Endothelial cell of umbilical vein (primary cell): ENCODE data around the gene STRIT1. TPM values are rescaled to one million over a fixed set of nuclear protein-coding genes. Genes with fewer than 3 reads are reported as not detected.

ENCODE experiments used
- BruUV-seq: library from RNA; stranded (reverse); fragments of 400-500 nt; replicated peaks from 2 replicates; lab custom pipeline; 2021; lab: Mats Ljungman, UMichigan
- CTCF ChIA-PET: fragments of 300-600, 350-600 bp; sonication (Branson Sonifier 250); formaldehyde crosslinking; loops from one replicate; lab custom pipeline; 2021; ENCODE audit warnings: antibody characterized with exemption, inconsistent platforms; lab: Charles Lee
- POLR2A ChIA-PET: fragments of 300-600, 350-600 bp; sonication (Branson Sonifier 250); formaldehyde crosslinking; loops from one replicate; lab custom pipeline; 2021; ENCODE audit warnings: antibody characterized with exemption, inconsistent platforms; lab: Charles Lee
- DNase-seq: peaks from one replicate; pipeline ENCODE4 v3.0.0-alpha.2; 2011; ENCODE audit warnings: low read depth, low spot score
- FAIRE-seq: peaks from 2 replicates; lab custom pipeline; 2011; peaks lifted over from hg19 to GRCh38; lab: Jason Lieb, UNC
- H2AFZ ChIP-seq: 2 replicates; pipeline ENCODE4 v1.6.0; 2012; ENCODE audit warnings: low read depth, low read length, control low read depth, inconsistent platforms
- H3K27ac ChIP-seq: 2 replicates; pipeline ENCODE4 v1.5.1; 2011; ENCODE audit warnings: low read depth, mild to moderate bottlenecking, control low read depth, low read length, moderate library complexity; ENCODE audit not compliant: insufficient read depth
- H3K27me3 ChIP-seq, 2 experiments: 2 replicates each; pipeline versions ENCODE4 v1.6.0 to v1.6.1; 2011; ENCODE audit warnings: low read length in 2 of 2, mixed read lengths in 1 of 2; ENCODE audit not compliant: control insufficient read depth in 2 of 2, insufficient read depth in 2 of 2
- H3K36me3 ChIP-seq, 2 experiments: 2 replicates in 1 of 2; 3 replicates in 1 of 2; pipeline ENCODE4 v1.5.1; 2011; ENCODE audit warnings: low read length in 2 of 2, mild to moderate bottlenecking in 1 of 2, moderate library complexity in 1 of 2; ENCODE audit not compliant: control insufficient read depth in 2 of 2, insufficient read depth in 2 of 2; ENCODE audit errors: extremely low read depth in 1 of 2
- H3K4me1 ChIP-seq: 3 replicates; pipeline ENCODE4 v1.5.1; 2011; ENCODE audit warnings: mild to moderate bottlenecking, low read length; ENCODE audit not compliant: control insufficient read depth, insufficient read depth; ENCODE audit errors: extremely low read depth
- H3K4me2 ChIP-seq: 2 replicates; pipeline ENCODE4 v1.6.1; 2011; ENCODE audit warnings: low read length, control low read depth, mixed read lengths; ENCODE audit not compliant: insufficient read depth
- H3K4me3 ChIP-seq, 3 experiments: fragments of 200-600 bp in 1 of 3; sonication (generic), shearing (Covaris generic) in 1 of 3; replicated peaks in 1 of 3; 2 replicates each; pipeline ENCODE4 v1.5.1; 2011 to 2016; ENCODE audit warnings: control low read depth in 3 of 3, low read length in 3 of 3, mild to moderate bottlenecking in 2 of 3, inconsistent platforms in 1 of 3, low read depth in 1 of 3, moderate library complexity in 1 of 3; ENCODE audit not compliant: insufficient read depth in 1 of 3
- H3K79me2 ChIP-seq: 2 replicates; pipeline ENCODE4 v1.6.0; 2012; ENCODE audit warnings: low read length, inconsistent platforms; ENCODE audit not compliant: control insufficient read depth, insufficient read depth
- H3K9ac ChIP-seq: replicated peaks from 2 replicates; pipeline ENCODE3; 2011; ENCODE audit warnings: low read length, control low read depth; ENCODE audit not compliant: insufficient read depth; ENCODE audit errors: extremely low read depth
- H3K9me1 ChIP-seq: replicated peaks from 3 replicates; pipeline ENCODE4 v1.6.0; 2011; ENCODE audit warnings: mild to moderate bottlenecking, low read length; ENCODE audit not compliant: control insufficient read depth, insufficient read depth; ENCODE audit errors: extremely low read depth
- H3K9me3 ChIP-seq: replicated peaks from 2 replicates; pipeline ENCODE4 v1.5.1; 2012; ENCODE audit warnings: low read length, inconsistent platforms; ENCODE audit not compliant: control insufficient read depth, insufficient read depth
- H4K20me1 ChIP-seq: replicated peaks from 2 replicates; pipeline ENCODE3; 2011; ENCODE audit warnings: mild to moderate bottlenecking, low read length; ENCODE audit not compliant: control insufficient read depth, insufficient read depth; ENCODE audit errors: extremely low read depth
- CTCF ChIP-seq, 2 donors: IDR thresholded peaks; 1 replicate in 1 of 2; 2 replicates in 1 of 2; pipeline ENCODE4 v1.5.1; 2011; ENCODE audit warnings: low read length in 2 of 2, mild to moderate bottlenecking in 2 of 2, moderate library complexity in 2 of 2, control low read depth in 1 of 2, inconsistent platforms in 1 of 2, low read depth in 1 of 2; ENCODE audit not compliant: insufficient read depth in 1 of 2; ENCODE audit errors: extremely low read depth in 1 of 2
- EZH2 ChIP-seq: IDR thresholded peaks from 2 replicates; pipeline ENCODE4 v1.6.1; 2012; ENCODE audit warnings: borderline replicate concordance, low read depth, mild to moderate bottlenecking, moderate library complexity, low read length, inconsistent platforms; ENCODE audit not compliant: severe bottlenecking
- FOS ChIP-seq: IDR thresholded peaks from 2 replicates; pipeline ENCODE4 v1.6.1; 2011; ENCODE audit warnings: mild to moderate bottlenecking, low read length, moderate library complexity, borderline replicate concordance; ENCODE audit not compliant: insufficient read depth
- GATA2 ChIP-seq: IDR thresholded peaks from 2 replicates; pipeline ENCODE4 v1.7.0; 2011; ENCODE audit warnings: low read depth, mild to moderate bottlenecking, moderate library complexity, mixed read lengths, low read length; ENCODE audit not compliant: insufficient read length, insufficient read depth
- JUN ChIP-seq: IDR thresholded peaks from 2 replicates; pipeline ENCODE4 v1.6.1; 2011; ENCODE audit warnings: borderline replicate concordance, low read depth; ENCODE audit not compliant: insufficient read length, insufficient read depth
- MAX ChIP-seq: IDR thresholded peaks from 2 replicates; pipeline ENCODE4 v1.6.1; 2011; ENCODE audit not compliant: insufficient read depth, insufficient read length
- MYC ChIP-seq: IDR thresholded peaks from one replicate; pipeline ENCODE4 v1.6.1; 2011; ENCODE audit warnings: mild to moderate bottlenecking, low read depth, low read length
- POLR2A ChIP-seq: IDR thresholded peaks from 2 replicates; pipeline ENCODE4 v1.6.1; 2012; ENCODE audit warnings: low read depth, mild to moderate bottlenecking, control low read depth, low read length
- POLR2AphosphoS5 ChIP-seq: IDR thresholded peaks from 2 replicates; pipeline ENCODE4 v1.6.1; 2012; ENCODE audit warnings: low read depth, mild to moderate bottlenecking, control low read depth, low read length, moderate library complexity; ENCODE audit not compliant: insufficient read depth
- dilution Hi-C: fragments of 300-500 bp; cut with MboI; formaldehyde crosslinking; loops from one replicate; pipeline ENCODE4 v1.15.0; 2019; ENCODE audit warnings: low sequenced_read_pairs; ENCODE audit not compliant: extremely low pct_ligation_motif_present
- intact Hi-C: fragments of 100-400 bp; cut with micrococcal nuclease; formaldehyde crosslinking; loops from one replicate; pipeline ENCODE4 v1.10.0; 2022
- polyA plus RNA-seq, 4 experiments: library from polyadenylated mRNA; depleted of rRNA in 3 of 4; stranded (reverse) in 3 of 4; unstranded in 1 of 4; fragments of >200 nt; gene quantifications; 2 replicates each; pipeline versions ENCODE4 v1.2.1 to v1.2.3, GENCODE V29; 2011 to 2012; ENCODE audit warnings: missing spikeins in 1 of 4
- total RNA-seq: library from RNA; stranded (reverse); gene quantifications from 2 replicates; pipeline ENCODE4 v1.2.3, GENCODE V29; 2021

Gene STRIT1
- total and polyA plus RNA-seq, 2 donors (not counting 3 experiments of a cell fraction or from before 2014, with no cell fraction given) = not detected

- H3K4me3 ChIP-seq = no peak overlapping the region
- intact Hi-C loops (no loop called here), dilution Hi-C loops (no loop called here)
- no peak overlapping the region for H2AFZ ChIP-seq
- CTCF ChIA-PET = interaction anchor here (1.0 to 3.1 kb wide), 2 partner anchors 364 to 414 kb away, joined by 6 to 10 read pairs; no protein-coding TSS in a partner anchor
- no peaks in the 10 kb centered on the region for H3K36me3 ChIP-seq
- POLR2A ChIA-PET = no interaction called here
- H4K20me1 ChIP-seq = no peaks in the 10 kb centered on the region
- no peaks in the 10 kb centered on the region for H3K9me1 ChIP-seq
- DNase-seq (no peak), FAIRE-seq (no peak)
- H3K9ac ChIP-seq = no peak overlapping the region
- no peak overlapping the region for H3K4me2 ChIP-seq
- no peaks in the 10 kb centered on the region for H3K27me3 ChIP-seq
- no peaks in the 10 kb centered on the region for H3K4me1 ChIP-seq
- no peaks in the 10 kb centered on the region for H3K9me3 ChIP-seq
- no peaks in the 10 kb centered on the region for H3K79me2 ChIP-seq
- BruUV-seq = no TSS peak
- no peak overlapping the region for H3K27ac ChIP-seq
- TF ChIP-seq POLR2AphosphoS5 (no peak), MYC (no peak), FOS (no peak), GATA2 (no peak), EZH2 (no peak), MAX (no peak), POLR2A (no peak), JUN (no peak), CTCF (IDR thresholded peaks at IDR 0.05; ENCODE audit: extremely low read depth in 1 of 2, insufficient read depth in 1 of 2, low read depth in 1 of 2, low read length in 2 of 2) (no peak)
These were observed 25.3 kb upstream of the STRIT1 start for GRCh38 chr3:155318740-155319139.
